ENCODE data around the gene GALT. TPM values are rescaled to one million over a fixed set of nuclear protein-coding genes. Genes with fewer than 3 reads are reported as not detected.

Gene GALT
- total RNA-seq, 4 donors from 2014 or later, result 38.5 to 75.3 (median 63.7) TPM

DNA sequence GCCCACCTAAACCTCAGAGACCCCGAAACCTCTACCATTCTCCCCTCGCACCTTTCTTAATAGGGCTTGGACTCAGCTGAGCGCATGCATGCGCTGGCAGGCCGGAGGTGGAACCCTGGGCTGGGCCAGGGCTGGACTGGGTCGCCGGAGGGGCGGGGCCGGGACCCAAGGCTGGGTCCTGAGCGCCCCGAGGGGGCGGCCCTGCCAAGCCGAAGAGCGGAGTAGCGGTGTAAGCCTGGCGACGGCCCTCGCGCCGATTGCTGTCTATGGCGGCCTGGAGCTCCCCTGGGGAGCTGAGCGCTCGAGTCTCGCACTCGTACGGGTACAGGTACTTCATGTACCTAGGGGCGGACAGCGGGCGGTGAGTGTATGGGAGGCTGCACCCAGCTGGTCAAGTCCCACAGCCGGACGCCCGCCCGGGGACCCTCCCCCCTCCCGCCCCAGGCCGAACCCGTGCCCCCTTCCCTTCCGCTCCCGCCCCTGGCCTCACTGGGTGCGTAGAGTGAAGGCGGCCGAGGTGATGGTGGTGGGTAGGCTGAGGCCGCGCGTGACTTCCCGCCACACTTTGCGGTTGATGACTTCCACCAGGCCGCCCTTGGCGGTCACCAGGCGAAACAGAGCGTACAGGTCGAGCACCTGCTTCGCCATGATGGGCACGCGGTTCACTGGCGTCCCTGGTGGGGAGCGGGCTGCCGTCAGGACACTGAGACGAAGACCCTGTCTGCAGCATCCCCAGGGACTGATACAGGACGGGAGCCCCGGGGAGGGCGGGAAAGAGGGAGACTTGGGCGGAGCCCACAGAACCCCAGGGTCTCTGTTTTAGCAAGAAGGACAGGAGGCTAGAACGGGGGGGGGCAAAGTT, 22.9 kb upstream of the GALT start:
- Histone ChIP-seq H3K9me3 (no peaks in the 10 kb centered on the region), H3K4me1 (peaks cover 0 to 49% (median 22%) of the 10 kb centered on the region in 4 donors), H3K36me3 (peaks cover 0 to 2% (median 0%) of the 10 kb centered on the region in 3 donors), H3K27me3 (peaks cover 2 to 72% of the 10 kb centered on the region in 2 donors), H3K4me3 (no peak overlapping the region), H3K27ac (no peak overlapping the region)
- no peak for DNase-seq (ENCODE audit: low spot score in 2 of 2)
- no peak for TF ChIP-seq POLR2A (IDR thresholded peaks at IDR 0.05)
- TF ChIP-seq EP300 (IDR thresholded peaks at IDR 0.05), result no peak
- TF ChIP-seq, protein P1, sequence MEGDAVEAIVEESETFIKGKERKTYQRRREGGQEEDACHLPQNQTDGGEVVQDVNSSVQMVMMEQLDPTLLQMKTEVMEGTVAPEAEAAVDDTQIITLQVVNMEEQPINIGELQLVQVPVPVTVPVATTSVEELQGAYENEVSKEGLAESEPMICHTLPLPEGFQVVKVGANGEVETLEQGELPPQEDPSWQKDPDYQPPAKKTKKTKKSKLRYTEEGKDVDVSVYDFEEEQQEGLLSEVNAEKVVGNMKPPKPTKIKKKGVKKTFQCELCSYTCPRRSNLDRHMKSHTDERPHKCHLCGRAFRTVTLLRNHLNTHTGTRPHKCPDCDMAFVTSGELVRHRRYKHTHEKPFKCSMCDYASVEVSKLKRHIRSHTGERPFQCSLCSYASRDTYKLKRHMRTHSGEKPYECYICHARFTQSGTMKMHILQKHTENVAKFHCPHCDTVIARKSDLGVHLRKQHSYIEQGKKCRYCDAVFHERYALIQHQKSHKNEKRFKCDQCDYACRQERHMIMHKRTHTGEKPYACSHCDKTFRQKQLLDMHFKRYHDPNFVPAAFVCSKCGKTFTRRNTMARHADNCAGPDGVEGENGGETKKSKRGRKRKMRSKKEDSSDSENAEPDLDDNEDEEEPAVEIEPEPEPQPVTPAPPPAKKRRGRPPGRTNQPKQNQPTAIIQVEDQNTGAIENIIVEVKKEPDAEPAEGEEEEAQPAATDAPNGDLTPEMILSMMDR (IDR thresholded peaks at IDR 0.05), result no peak
- WGBS, 2 donors, result 19 to 20% methylated on average over 53 to 58 of the region's 63 CpGs

DNA sequence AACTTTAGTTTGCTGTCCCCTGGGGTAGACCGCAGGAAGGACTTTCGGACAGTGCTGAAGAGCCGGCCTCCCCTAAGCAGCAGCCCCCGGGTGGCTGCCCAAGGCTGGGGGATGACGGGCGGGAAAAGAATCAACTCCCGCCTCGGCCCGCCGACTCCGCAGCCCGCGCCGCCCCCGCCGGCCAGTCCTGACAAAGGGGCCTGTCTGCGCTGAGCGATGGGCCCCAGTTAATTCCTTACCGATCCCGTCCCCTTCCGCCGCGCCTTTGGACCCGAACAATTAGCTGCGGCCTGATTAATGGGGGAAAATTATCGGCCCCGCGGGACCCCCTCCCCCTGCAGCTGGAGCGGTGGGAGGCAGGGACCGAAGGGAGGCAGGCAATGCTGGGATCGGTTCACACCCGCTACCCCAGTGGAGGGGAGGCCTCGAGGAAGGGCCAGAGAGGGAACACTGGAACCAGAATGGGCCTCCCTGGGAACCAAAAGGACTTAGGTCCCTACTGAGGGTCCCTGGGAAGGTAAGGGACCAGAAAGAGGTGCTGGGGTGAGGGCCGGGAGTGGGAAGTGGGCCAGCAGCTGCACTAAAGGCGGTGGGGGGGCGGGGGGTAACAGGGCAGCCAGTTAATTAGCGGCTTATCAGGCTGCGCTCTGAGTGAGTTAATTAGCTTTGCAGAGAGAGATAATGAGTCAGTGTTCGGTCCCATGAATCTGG, 21.8 kb upstream of the GALT start:
- DNase-seq (ENCODE audit: low spot score in 2 of 2), result no peak
- H3K36me3 ChIP-seq, result no peaks in the 10 kb centered on the region
- 17 to 27% methylated on average over 17 to 39 of the region's 39 CpGs for WGBS, 2 donors
- peak overlapping the region in 1 of 4 donors; percentile 13 for H3K27ac ChIP-seq
- TF ChIP-seq, protein P1 (IDR thresholded peaks at IDR 0.05), result no peak
- TF ChIP-seq POLR2A (IDR thresholded peaks at IDR 0.05), result no peak
- TF ChIP-seq EP300 (IDR thresholded peaks at IDR 0.05), result no peak
- H3K27me3 ChIP-seq, result peaks cover 2 to 81% of the 10 kb centered on the region in 2 donors
- no peak overlapping the region for H3K4me3 ChIP-seq
- no peaks in the 10 kb centered on the region for H3K9me3 ChIP-seq
- peaks cover 0 to 51% (median 23%) of the 10 kb centered on the region in 4 donors for H3K4me1 ChIP-seq

DNA sequence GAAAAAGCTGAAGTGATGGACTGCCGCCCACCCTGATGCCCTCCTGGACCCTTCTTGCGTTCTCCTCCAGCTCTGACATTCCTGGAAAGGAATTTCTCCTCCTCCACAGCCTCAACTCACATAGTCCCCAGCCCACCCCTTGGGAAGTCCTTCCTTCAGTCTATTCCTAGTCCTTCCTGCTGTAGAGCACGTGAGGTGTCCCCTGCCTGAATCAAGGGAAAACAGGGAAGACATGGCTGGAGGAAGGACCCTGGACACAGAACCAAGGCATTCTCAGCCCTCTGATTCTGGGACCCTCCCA, 21.3 kb upstream of the GALT start:
- Histone ChIP-seq H3K27ac (no peak overlapping the region), H3K4me3 (no peak overlapping the region), H3K4me1 (peaks cover 0 to 52% (median 19%) of the 10 kb centered on the region in 4 donors), H3K36me3 (no peaks in the 10 kb centered on the region), H3K9me3 (no peaks in the 10 kb centered on the region), H3K27me3 (peaks cover 2 to 86% of the 10 kb centered on the region in 2 donors)
- 55 to 67% methylated on average over 3 of the region's 3 CpGs for WGBS, 2 donors
- no peak for DNase-seq (ENCODE audit: low spot score in 2 of 2)
- TF ChIP-seq POLR2A (IDR thresholded peaks at IDR 0.05) (no peak), EP300 (IDR thresholded peaks at IDR 0.05) (no peak)
- TF ChIP-seq, protein P1 (IDR thresholded peaks at IDR 0.05), result no peak

DNA sequence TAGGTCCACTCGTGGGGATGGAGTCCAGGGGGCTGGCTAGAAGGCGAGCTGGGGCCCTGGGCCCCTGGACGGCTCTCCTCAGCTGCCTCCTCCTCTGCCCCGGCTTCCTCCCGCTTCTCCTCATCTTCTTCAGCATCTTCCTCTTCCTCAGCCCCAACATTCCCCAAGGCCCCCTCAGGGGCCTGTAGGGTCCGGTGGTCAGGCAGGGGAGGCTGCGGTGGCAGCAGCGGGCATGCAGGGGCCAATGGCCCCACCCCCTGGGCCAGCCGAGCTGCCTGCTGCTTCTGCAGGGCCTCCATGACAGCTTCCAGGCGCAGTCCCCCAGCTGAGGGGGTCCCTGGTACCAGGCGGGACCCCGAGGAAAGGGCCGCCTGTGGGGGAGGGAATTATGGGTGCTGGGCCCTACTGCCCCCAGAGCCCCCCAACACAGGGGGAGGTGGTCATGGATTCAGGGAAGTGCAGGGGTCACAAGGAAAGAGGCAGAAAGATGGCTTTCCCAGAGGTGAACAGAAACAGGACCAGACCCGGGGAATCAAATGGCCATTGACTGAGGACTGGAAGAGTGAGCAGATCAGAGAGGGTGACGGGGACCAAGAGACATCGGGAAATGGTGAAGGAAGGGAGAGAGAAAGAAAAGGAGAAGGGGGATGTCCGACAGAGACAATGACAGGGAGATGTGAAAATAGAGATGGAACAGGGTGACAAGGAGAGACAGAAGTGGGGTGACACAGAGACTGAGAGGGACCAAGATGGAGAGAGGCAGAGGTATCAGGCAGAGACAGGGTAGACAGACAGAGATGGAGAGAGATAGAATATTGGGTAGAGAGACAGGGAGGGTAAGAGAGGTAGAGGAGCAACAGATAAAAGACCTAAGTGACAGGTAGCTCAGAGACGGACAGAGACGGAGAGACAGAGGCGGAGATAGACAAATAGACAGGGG, 18.5 kb upstream of the GALT start:
- H3K4me1 ChIP-seq, result peaks cover 0 to 53% (median 19%) of the 10 kb centered on the region in 4 donors
- no peaks in the 10 kb centered on the region for H3K9me3 ChIP-seq
- no peaks in the 10 kb centered on the region for H3K36me3 ChIP-seq
- no peak for DNase-seq (ENCODE audit: low spot score in 2 of 2)
- 42% methylated on average over 20 of the region's 20 CpGs for WGBS, 2 donors
- H3K27ac ChIP-seq, result no peak overlapping the region
- peaks cover 2 to 74% of the 10 kb centered on the region in 2 donors for H3K27me3 ChIP-seq
- H3K4me3 ChIP-seq, result peak overlapping the region in 3 of 4 donors; percentile 1 to 53 (median 33)
- TF ChIP-seq, protein P1 (IDR thresholded peaks at IDR 0.05), result no peak
- TF ChIP-seq EP300 (IDR thresholded peaks at IDR 0.05) (no peak), POLR2A (IDR thresholded peaks at IDR 0.05) (no peak)
